ENCODE measurements around the gene CDS2.
A peak's percentile ranks its signal among the peaks of the same experiment; 100 is the strongest.

The CDS2 gene

DNA sequence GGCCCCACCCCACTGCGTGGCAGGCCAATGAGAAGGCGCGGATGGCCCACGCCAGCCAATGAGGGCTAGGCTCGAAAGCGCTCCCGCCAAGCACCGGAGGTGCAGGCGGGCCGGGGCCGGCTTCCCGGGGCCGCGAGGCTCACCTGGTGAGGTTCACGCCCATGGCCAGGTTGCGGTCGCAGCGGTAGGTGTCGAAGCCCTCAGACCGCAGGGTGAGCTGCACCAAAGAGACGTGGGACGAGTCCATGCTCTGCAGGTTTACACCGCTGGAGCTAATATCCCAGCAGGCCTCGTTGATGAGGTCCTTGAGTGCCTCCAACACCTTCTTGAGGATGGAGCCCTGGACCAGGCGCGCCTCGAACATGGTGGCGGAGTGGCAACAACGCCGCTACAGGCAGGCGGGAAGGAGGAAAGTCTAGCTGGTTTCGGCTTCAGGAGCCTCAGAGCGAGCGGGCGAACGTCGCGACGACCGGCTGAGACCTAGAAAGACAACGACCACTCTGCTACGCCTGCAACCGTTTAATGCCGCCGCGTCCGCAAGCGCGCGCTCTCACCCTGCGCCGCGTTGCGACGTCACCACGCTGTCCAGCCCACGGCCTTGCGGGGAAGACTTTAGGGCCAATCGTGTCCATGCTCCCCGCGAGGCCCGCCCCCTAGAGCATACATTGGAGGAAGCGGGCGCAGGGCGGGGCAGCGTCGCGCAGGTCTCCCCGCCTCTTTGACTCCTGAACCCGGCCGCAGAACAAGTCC lies 7.2 kb upstream of the CDS2 start, which contains the start of gene PCNA:
Gene PCNA (minus strand): TSS at position 524 of the 750 bp plus-strand sequence. CDS start 160 bp downstream, at position 364.
- DNase-seq = peak; percentile 95

DNA sequence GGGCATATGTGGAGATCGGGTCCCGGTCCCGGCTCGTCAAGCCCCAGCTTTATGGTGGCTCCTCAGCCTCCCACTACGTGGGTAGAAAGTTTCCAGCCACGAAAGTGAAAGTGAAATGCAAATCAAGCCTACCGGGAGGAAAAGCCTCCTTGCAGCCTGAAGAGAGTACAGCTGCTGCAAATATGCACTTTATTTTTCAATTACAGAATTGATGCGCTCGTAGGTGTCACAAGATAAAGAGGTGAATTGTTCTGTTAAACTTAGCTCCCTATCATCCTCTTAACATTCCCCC lies 6.7 kb upstream of the CDS2 start:
- DNase-seq = no peak

DNA sequence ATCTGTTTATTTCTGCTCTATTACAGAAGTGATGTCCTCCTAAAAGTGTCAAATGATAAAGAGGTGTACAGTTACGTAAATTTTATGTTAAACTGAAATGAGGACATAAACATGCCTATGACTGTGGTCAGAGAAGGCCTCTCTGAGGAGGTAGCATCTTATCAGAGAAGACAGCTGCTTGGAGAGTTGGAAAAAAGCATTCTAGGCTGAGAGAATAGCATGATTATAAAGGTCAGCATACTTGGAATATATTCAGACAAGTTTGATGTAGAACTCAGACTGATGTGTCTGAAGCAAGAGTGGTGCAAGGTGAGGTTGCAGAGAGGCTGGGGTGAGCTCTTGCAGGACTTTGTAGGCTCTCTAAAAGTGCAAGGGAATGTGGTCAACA lies 3.9 kb upstream of the CDS2 start:
- no peak for DNase-seq

DNA sequence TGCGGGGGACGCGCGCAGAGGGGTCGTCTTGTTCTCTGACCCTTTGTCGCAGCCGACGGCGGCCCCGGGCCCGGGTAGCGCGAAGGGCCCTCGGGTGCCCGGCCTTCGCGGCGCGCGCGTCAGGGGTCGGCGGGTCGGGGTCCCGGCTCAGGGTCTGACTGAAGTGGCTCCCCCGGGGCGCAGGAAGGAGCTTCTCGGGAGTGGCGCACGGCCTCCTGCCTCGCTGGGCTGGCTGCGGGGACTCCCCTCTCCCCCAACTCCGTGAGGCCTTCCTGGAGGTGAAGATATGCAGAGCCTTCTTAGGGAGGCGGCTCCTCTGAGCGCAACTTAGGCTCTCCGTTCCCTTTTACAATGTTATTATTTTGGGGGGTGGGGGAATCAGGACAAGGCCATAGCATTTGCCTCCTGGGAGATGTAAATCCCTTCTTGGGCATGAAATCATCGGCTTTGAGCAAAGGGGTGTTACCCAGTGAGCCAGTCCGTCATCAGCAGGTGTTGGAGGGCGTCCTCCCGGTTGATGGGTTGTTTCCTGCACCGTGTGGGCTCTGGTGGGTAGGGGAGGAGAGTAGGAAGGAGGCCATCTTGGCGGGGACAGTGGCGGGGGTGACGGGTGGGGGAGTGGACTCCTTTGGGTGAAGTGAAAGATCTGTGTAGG lies 523 bp downstream of the CDS2 start:
- no peak for DNase-seq

DNA sequence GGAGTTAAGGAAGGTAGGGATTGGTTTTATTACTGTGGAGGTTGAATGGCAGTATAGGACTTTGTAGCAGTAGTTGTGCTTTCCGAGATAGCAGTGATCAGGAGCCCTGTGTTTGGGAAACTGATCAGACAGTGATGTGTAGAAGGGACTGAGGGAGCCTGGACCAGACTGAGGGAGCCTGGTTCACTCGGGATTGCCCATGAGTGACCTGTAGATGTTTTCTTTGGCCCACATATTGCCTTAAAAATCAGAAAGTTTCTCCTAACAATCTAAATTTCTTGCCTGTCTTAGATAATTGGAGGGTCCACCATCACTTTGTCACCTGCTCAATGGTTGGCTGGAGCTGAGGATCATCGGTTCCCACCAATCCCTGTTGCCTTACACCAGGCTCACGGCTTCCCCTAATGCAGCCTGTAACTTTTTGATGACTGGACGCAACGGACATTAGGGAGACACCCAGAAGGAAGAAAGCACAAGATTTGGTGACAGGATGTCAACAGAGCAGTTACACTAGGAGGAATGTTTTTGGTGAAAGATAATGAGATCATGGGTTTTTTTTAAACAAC lies 1.1 kb downstream of the CDS2 start:
- no peak for DNase-seq

DNA sequence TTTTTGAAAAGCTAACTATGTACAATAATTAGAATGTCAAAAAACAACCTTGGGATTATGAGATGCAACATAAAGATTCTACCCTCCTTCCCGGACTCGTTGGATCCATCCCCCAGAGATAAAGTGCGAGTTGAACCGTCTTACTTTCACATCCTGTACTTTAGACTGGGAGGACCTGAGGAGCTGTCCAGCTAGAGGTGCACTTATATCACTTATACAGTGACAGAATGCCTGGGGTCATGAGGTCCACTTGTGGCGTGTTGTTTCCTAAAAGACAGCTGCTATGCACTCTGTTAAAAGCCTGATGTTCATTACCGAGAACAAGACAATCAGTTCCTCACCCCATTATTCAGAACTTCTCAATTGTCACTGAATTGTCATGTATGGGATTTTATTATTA lies 2.1 kb downstream of the CDS2 start:
- no peak for DNase-seq

DNA sequence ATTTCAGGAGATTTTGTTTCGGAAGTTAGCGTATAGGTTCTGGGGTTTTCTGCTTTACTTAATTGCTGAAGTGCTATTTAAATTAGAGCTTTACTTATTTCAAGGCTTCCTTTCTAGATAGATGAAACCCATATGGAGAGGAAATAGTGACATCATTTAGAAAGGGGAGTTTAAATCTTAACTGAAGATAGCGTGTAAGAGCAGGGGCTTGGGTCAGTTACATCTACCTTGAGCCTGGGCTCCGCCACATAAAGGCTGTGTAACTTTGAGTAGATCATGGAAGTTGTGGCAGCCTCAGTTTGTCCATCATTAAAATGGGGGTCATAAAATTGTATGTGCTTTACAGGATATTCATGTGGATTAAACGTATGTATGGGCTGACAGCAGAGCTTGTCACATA lies 4.7 kb downstream of the CDS2 start:
- DNase-seq = no peak

DNA sequence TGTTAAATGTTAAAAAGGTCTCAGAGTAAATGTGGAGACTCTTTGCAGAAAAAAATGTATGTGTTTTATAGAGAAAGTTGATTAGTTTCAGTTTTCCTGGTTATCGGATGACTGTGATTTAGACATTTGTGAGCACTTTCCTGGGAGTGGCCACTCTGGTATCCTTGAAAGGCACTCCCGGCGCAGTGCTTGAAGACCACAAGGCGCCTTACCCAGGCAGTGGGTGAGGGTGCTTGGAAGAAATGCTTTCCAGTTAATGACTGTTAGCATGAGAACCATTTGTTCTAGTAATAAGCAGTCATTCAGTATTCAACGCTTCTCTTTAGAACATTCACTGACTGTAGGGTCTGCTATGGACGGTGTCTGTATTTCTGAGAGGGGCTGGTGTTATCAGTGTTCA lies 7.2 kb downstream of the CDS2 start:
- DNase-seq = no peak

DNA sequence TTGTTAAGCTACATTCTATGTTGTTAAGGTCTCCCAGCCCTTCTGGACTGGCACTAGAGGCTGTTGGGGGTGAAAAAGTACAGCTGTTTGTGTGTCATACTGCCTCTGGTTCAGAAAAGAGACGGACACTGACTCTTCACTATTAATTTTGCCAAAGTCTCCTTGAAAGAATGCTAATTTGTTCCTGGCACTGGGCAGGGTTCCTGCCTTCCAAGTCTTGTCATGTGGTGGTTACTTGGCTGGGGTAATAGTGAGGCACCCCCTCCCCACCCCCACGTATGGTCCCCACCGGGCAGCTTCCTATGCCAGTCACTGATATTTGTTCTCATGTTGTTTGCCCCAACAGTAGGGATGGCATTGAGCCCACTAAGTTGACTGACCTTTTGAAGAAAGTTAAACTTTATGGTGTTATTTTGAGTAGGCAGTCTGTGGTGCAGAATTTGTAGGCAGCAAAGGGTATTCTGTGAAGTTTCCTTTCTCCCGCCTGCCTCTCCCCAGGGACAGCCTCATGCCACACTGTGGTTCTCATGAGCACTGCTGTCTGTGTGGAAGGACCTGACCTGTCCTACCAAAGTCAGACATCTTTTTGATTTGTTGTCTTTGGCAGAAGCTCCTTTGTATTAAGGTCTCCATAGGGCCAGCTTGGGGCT lies 8.7 kb downstream of the CDS2 start:
- no peak for DNase-seq

DNA sequence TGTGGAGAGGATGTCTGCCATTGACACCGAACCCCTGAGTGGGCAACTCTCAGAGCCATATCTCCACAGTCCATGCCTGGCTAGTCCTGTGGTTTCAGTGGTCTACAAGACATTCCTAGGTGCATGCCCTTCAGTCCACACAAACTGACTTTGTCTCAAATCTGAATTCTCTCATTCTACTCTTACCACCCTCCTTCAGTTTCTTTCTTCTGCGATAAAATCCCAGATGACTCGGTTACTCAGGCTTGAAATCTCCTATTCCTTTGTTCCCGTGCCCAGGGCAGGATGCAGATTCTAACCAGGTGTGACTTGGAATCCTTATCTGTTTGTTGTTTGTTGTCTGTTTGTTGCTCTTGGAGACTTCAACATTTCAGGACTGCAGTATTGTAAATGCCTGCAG lies 9.3 kb downstream of the CDS2 start:
- DNase-seq = no peak

DNA sequence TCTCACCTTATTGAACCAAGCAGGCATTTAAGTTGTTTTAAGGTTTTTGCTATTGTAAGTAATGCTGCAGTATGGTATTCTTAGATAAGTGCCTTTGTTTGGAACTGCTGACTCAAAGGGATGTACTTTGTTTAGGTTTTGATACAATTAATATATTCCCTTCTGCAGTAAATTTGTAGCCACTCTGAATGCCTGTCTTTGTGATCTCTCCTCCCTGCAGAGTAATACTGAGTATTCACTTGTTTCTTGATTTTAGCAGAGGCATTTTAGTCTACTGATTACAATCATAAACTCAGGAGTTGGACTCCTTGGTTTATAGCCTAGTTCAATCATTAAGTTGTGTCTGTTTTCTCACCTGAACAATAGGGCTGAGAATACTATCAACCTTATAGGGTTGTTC lies 13.4 kb downstream of the CDS2 start:
- no peak for DNase-seq

DNA sequence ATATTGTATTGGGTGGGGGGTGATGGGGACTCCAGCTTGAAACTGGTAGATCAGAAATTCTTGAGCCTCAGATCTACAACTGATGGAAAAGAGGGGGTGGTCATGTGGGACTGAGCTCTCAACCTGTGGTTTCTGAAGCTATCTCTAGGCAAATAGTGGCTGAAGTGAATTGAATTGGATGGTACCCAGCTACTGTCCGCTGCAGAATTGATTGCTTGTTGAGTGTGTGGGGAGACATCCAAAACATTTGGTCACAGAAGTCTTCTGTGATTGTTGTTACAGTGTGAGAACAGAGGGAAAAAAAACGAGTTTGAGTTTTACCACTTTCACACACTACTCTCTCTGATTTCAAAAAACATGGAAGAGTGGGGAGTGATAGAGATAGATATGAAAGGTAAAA lies 14.8 kb downstream of the CDS2 start:
- no peak for DNase-seq

DNA sequence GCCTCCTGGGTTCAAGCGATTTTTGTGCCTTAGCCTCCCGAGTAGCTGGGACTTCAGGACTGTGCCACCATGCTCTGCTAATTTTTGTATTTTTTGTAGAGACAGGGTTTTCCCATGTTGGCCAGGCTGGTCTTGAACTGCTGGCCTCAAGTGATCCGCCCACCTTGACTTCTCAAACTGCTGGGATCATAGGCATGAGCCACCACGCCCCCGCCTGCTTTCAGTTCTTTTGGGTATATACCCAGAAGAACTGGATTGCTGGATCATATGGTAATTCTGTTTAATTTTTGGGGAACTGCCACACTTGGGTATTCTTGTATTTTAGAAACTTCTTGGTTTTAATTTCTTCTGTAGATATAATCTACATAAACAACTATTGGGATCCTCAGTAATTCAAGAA lies 17.0 kb downstream of the CDS2 start:
- no peak for DNase-seq

DNA sequence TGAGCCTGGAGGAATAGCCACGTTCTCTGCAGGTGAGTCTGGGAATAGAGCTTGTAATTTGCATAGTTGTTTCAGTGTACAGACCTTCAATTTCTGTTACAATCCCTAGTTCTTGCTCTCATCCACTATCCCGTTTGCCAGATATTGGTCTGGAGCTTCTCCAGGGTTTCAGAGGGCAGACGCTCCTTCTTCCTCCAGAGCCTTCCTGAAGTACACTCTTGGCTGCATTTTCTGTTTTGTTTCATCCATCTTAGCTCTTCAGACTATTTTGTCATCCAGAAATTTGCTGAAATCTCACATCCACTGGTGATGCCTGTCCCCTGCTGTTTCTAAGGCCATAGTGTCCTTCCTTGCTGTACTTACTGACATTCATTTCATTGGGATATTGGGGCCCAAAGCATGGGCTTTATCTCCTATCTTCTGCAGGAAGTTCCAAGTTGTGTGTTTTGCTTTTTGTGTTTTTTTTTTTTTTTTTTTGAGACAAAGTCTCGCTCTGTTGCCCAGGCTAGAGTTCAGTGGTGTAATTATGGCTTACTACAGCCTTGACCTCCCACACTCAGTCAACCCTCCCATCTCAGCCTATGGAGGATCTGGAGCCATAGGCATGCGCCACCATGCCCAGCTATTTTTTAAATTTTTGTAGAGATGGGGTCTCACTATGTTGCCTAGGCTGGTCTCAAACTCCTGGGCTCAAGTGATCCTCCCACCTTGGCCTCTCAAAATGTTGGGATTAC lies 18.7 kb downstream of the CDS2 start:
- no peak for DNase-seq

DNA sequence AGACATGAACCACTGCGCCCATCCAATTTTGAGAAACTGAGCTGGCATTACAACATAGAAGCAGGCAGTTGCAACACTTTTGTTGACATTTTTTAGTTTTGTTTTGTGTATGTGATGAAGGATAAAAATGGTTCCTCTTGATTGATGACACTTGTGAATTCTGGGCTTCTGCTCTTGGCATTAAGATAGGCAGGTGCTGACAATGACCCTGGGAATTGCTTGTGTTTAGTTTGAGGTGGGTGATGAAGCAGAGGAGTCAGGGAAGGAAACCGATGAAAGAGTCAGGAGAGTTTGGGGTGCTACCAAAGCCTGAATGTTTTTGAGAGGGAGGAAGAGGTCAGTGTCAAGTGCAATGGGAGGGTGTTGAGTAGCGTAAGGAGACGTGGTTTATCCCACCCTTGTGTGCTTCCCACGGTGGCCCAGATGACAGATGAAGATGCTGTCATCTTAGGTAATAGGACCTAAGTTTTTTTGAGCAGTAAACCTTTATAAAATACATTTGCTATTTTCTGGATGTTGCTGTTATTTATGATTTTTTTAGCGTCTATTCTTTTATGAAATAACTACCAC lies 19.4 kb downstream of the CDS2 start:
- DNase-seq = no peak

DNA sequence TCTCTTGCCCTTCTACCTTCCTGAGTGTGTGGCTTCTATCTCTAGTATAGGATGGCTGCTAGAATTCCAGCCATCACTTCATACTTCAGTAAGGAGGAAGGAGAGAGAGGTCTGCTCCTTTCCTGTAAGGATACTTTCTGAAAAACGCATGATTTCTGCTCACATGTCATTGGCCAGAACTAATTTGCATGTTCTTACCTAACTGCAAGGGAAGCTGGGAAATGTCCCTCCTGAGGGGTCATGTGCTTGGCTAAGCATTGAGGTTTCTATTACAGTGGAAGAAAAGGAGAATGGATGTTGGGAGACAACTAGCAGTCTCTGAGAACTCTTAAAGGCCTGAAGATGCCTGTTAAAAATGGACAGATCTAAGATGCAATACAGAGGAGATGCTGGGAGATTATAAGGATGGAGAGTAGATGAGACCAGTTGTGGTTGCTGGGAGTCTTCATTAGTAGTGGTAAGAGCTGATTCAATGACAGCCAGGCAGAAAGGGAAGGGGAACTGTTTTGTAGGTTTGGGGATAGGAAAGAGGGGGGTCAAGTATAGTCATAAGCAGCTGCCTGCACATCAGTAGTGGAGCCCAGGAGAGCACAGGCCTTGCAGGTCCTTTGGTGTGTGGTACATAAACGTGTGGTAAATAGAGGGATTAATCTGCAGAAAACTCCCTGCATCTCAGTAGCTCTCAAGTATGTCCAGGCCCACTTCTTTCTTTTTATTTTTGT lies 20.2 kb downstream of the CDS2 start:
- no peak for DNase-seq

DNA sequence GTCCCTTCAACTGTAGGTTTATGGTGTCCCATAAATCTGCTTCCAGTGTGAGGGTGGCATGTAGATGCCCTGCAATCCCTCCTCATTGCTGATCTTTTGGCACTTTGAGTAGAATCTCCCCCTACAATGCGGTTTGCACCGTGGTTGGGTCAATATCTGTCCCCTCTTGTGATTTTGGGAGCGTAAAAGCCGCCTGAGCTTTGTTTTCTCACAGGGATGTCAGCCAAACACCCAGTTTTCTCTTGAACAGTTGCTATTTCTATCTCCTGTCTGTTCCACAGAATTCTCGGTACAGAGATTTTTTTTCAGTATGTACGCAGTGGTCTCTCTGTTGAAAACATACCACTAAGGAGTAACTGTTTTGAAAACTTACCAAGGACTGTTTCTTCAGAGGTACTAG lies 21.8 kb downstream of the CDS2 start:
- DNase-seq = no peak

DNA sequence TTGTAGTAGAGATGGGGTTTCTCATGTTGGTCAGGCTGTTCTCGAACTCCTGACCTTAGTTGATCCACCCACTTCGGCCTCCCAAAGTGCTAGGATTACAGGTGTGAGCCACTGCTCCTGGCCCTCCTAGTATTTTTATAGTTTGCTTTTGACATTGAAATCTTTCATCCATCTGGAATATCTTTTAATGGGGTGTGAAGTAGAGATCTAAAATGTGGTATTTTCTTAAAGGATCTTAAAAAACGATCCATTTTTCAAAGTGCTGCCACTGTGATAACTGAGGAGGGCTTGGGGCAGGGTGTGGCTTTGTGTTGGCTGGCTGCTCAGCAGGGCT lies 23.1 kb downstream of the CDS2 start:
- DNase-seq = no peak

DNA sequence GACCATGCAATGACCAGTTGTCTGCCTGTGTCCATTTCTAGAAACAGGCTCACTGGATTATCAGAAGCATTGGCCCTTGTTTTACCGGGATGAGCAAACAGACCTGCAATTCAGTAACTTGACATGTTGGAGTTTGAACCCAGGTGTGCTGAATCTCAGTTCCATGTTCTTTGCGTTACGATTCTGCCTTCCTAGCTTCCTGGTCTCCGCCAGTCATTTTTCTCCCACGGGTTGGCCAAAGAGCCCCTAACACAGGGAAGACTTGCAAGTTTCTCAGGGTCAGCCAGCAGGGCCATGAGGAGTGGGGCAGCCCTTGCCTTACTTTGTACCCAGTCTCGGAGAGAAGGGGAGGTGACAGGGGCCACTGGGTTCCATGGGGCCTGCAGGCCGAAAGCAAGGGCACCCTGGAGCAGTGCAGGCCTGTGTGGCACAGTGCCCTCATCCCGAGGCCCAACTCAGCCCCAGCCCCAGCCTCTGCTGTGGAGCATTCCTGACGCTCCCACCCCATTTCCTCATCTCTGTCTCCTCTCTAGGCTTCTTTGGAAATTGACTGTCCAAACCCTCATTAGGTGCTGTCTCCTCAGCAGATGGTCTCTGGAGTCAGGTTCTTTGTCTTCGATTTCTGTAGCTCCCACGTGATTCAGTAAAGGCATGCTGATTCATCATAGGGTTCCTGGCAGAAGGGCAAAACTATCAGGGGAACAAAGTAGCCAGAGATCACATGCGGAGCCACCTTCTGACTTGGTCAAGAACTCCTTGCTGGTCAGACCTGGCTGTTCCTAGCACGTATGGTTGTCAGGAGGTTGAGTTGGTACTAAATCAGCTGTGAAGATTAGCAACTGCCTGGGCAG lies 23.6 kb downstream of the CDS2 start:
- DNase-seq = no peak

DNA sequence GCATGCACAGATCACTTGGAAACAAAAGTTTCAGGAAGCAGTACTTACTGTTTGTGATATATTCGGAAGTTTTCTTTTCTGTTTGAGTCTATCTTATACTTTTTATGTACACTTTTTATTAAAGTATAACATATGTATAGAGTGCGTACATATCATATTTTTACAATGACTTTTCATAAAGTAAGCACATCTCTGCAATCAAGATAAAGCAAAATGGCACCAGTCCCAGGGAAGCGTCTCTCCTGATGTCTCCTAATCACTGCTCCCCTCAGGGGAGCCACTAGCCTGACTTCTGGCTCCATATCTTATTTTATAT lies 26.3 kb downstream of the CDS2 start:
- DNase-seq = no peak

DNA sequence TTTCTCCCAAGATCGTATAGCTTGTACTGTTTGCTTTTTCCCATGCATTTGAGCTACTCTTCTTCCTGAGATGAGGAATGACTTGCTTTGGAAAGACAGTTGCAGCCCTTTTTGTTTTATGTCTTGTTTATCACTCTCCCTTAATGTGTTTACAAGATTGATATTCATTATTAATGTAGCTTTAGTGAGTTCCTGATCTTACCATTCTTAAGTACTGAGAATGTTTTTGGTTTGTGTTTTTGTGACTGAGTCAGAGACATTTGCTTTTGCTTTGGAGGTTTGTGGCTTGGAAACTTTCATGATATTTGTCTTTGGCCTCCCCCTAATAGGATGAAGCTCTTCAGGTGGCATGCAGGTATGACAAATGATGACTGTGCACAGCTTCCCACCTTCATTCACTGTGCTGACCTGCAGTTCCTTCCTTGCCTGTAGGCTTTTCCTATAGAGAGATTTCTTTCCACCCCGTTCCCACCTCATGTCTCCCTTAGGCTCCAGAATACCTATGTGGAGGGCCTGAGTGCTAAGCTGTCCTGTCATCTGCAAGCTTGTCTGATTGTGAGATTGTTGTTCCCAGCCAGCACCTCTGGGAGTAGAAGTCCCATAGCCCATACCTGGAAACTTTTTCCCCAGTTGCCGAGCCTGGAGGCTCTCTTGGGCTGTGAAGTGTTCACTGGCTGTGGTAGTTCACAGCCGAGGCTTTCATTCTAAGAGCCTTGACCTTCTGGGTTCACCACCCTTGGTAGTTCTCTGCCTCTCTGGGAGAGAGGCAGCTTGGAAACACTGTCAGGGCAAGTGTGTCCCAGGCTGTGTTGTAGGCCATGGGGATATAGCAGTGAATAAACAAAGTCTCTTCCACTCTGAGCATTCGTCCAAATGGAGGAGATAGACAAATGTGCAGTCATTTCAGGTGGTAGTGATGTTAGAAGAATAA lies 27.1 kb downstream of the CDS2 start:
- DNase-seq = no peak
